H1 (cell line): ENCODE data around the gene GPRIN1. TPM values are rescaled to one million over a fixed set of nuclear protein-coding genes. Genes with fewer than 3 reads are reported as not detected.

Experiments used
- microRNA-seq, 2 experiments: library from miRNA; unstranded; fragments of <30 nt; microRNA quantifications; one replicate each; pipeline versions ENCODE4 to v1.2.0, GENCODE V29; 2016 to 2020; ENCODE audit warnings: borderline microRNAs expressed in 2 of 2, borderline number of aligned reads in 2 of 2, borderline replicate concordance in 1 of 2
- polyA plus RNA-seq, 7 experiments: library from polyadenylated mRNA; depleted of rRNA in 3 of 7; stranded (reverse) in 5 of 7; unstranded in 2 of 7; fragments of >200 nt in 5 of 7; fragments of 200-250 nt in 2 of 7; gene quantifications; 1 replicate in 5 of 7; 2 replicates in 1 of 7; 4 replicates in 1 of 7; pipeline versions ENCODE4 v1.2.1 to v1.2.3, GENCODE V29; 2011 to 2013; ENCODE audit warnings: missing spikeins in 2 of 7, mixed read lengths in 2 of 7
- small RNA-seq: library from polyadenylated mRNA; stranded (forward); fragments of <200 nt; extraction: miRNeasy Mini kit (QIAGEN cat#:217004); gene quantifications from one replicate; pipeline ENCODE3, GENCODE V24; 2013; ENCODE audit not compliant: insufficient read depth
- total RNA-seq: library from RNA; stranded (reverse); fragmentation: NEBNext Ultra II Directional; extraction: Animal tissue kit (Norgen Biotek cat#: 25700); gene quantifications from 2 replicates; pipeline ENCODE4 v1.2.1, GENCODE V29; 2021

The GPRIN1 gene
- total and polyA plus RNA-seq, 2 of the 8 experiments (the other 6 are each of a cell fraction or from before 2014, with no cell fraction given) = 3.3 to 12.0 TPM

Small RNA genes within 50 kb of the gene (microRNA-seq; reads per million reads assigned to microRNA genes)
- 0 reads per million in 2 experiments for gene MIR4281

Small RNA genes within 50 kb of the gene (small RNA-seq; reads per million reads assigned to genes)
- gene MIR4281 (not detected), gene RF00019 (not detected), gene RN7SL684P (not detected)

Other genes starting within 250 kb of the GPRIN1 start
- 88.0 and 96.4 TPM in 2 replicates for gene KIAA1191, start 248.4 kb downstream of the GPRIN1 start, total RNA-seq
- gene KIAA1191, start 248.4 kb downstream of the GPRIN1 start, polyA plus RNA-seq (2011; rRNA removed) = 86.4 and 107 TPM in 2 replicates
- gene ARL10, start 244.7 kb downstream of the GPRIN1 start, total RNA-seq = 6.7 and 7.4 TPM in 2 replicates
- 3.1 and 3.6 TPM in 2 replicates for gene ARL10, start 244.7 kb downstream of the GPRIN1 start, polyA plus RNA-seq (2011; rRNA removed)
- 65.2 and 65.9 TPM in 2 replicates for gene NOP16, start 221.6 kb downstream of the GPRIN1 start, total RNA-seq
- 46.9 and 49.7 TPM in 2 replicates for gene NOP16, start 221.6 kb downstream of the GPRIN1 start, polyA plus RNA-seq (2011; rRNA removed)
- 95.5 and 104 TPM in 2 replicates for gene HIGD2A, start 221.4 kb downstream of the GPRIN1 start, total RNA-seq
- 264 and 314 TPM in 2 replicates for gene HIGD2A, start 221.4 kb downstream of the GPRIN1 start, polyA plus RNA-seq (2011; rRNA removed)
- 25.9 and 29.2 TPM in 2 replicates for gene CLTB, start 193.6 kb downstream of the GPRIN1 start, total RNA-seq
- 34.9 and 47.7 TPM in 2 replicates for gene CLTB, start 193.6 kb downstream of the GPRIN1 start, polyA plus RNA-seq (2011; rRNA removed)
- 35.8 and 36.2 TPM in 2 replicates for gene FAF2, start 161.8 kb downstream of the GPRIN1 start, total RNA-seq
- gene FAF2, start 161.8 kb downstream of the GPRIN1 start, polyA plus RNA-seq (2011; rRNA removed) = 14.1 and 20.8 TPM in 2 replicates
- 164 and 178 TPM in 2 replicates for gene RNF44, start 72.8 kb downstream of the GPRIN1 start, total RNA-seq
- gene RNF44, start 72.8 kb downstream of the GPRIN1 start, polyA plus RNA-seq (2011; rRNA removed) = 54.7 and 109 TPM in 2 replicates
- 0.43 and 0.69 TPM in 2 replicates for gene CDHR2, start 60.8 kb downstream of the GPRIN1 start, total RNA-seq
- 0.02 and 0.06 TPM in 2 replicates for gene CDHR2, start 60.8 kb downstream of the GPRIN1 start, polyA plus RNA-seq (2011; rRNA removed)
- gene SNCB, start 20.4 kb upstream of the GPRIN1 start, total RNA-seq = 5.9 and 6.9 TPM in 2 replicates
- 4.2 and 8.9 TPM in 2 replicates for gene SNCB, start 20.4 kb upstream of the GPRIN1 start, polyA plus RNA-seq (2011; rRNA removed)
- gene EIF4E1B, start 20.5 kb upstream of the GPRIN1 start, total RNA-seq = 0.63 and 0.97 TPM in 2 replicates
- gene EIF4E1B, start 20.5 kb upstream of the GPRIN1 start, polyA plus RNA-seq (2011; rRNA removed) = 1.3 and 1.9 TPM in 2 replicates
- gene TSPAN17, start 37.3 kb upstream of the GPRIN1 start, total RNA-seq = 53.7 and 54.7 TPM in 2 replicates
- gene TSPAN17, start 37.3 kb upstream of the GPRIN1 start, polyA plus RNA-seq (2011; rRNA removed) = 41.5 and 54.8 TPM in 2 replicates
- gene UNC5A, start 200.4 kb upstream of the GPRIN1 start, total RNA-seq = 4.0 and 4.1 TPM in 2 replicates
- 7.6 and 11.1 TPM in 2 replicates for gene UNC5A, start 200.4 kb upstream of the GPRIN1 start, polyA plus RNA-seq (2011; rRNA removed)